Fibroblast of lung (primary cell): ENCODE data around the gene ARHGEF40.

Experiments used
- CTCF ChIP-seq, 2 donors: IDR thresholded peaks in 1 of 2; conservative IDR thresholded peaks in 1 of 2; 1 replicate in 1 of 2; 2 replicates in 1 of 2; pipeline ENCODE4 v1.5.1; 2011 to 2012; ENCODE audit warnings: low read length in 2 of 2, control low read depth in 1 of 2, inconsistent platforms in 1 of 2, low read depth in 1 of 2, mild to moderate bottlenecking in 1 of 2
- EZH2 ChIP-seq: IDR thresholded peaks from 2 replicates; pipeline ENCODE4 v1.5.1; 2012; ENCODE audit warnings: low read length, control low read depth, mild to moderate bottlenecking; ENCODE audit errors: missing control alignments

- TF ChIP-seq CTCF (conservative IDR thresholded peaks at IDR 0.05 in 1 of 2, IDR thresholded peaks at IDR 0.05 in 1 of 2; ENCODE audit: low read depth in 1 of 2, low read length in 2 of 2) (no peak), EZH2 (no peak)
Observed at GRCh38 chr14:21088687-21089086, 18.6 kb downstream of the ARHGEF40 start.
